WTC11 (cell line): Measurements from ENCODE around the gene KDM2A. TPM values are rescaled to one million over a fixed set of nuclear protein-coding genes. Genes with fewer than 3 reads are reported as not detected.

Experiments used
- ATAC-seq: fragments of 200-7000 bp; cut with Tn5 transposase; 2 replicates; pipeline ENCODE4 v1.10.0; 2021; ENCODE audit warnings: mild to moderate bottlenecking, moderate library complexity
- CTCF ChIA-PET: fragments of 300-600 bp; sonication (Branson Sonifier 250); formaldehyde crosslinking; loops from one replicate; lab custom pipeline; 2021; ENCODE audit warnings: antibody characterized with exemption; lab: Charles Lee
- POLR2A ChIA-PET: fragments of 350-600 bp; sonication (Branson Sonifier 250); formaldehyde crosslinking; loops from one replicate; lab custom pipeline; 2021; ENCODE audit warnings: antibody characterized with exemption; lab: Charles Lee
- DNase-seq: peaks from one replicate; pipeline ENCODE4 v3.0.0; 2021; ENCODE audit warnings: low spot score
- H3K27ac Mint-ChIP-seq: 2 replicates; pipeline ENCODE4 v1.8.0; 2021; ENCODE audit warnings: mixed read lengths
- H3K27me3 Mint-ChIP-seq: 2 replicates; pipeline ENCODE4 v1.8.0; 2021; ENCODE audit warnings: low read depth, mild to moderate bottlenecking, moderate library complexity, mixed read lengths
- H3K36me3 Mint-ChIP-seq: 2 replicates; pipeline ENCODE4 v1.8.0; 2021; ENCODE audit warnings: mixed read lengths
- H3K4me1 Mint-ChIP-seq: 2 replicates; pipeline ENCODE4 v1.8.0; 2022; ENCODE audit warnings: mixed read lengths
- H3K4me3 Mint-ChIP-seq: 2 replicates; pipeline ENCODE4 v1.8.0; 2021; ENCODE audit warnings: mild to moderate bottlenecking, moderate library complexity, mixed read lengths
- H3K9me3 Mint-ChIP-seq: 2 replicates; pipeline ENCODE4 v1.8.0; 2021; ENCODE audit warnings: mixed read lengths
- ATF1 ChIP-seq: sonication (generic); formaldehyde crosslinking; IDR thresholded peaks from 2 replicates; pipeline ENCODE4 v1.8.1; 2023; ENCODE audit warnings: mild to moderate bottlenecking, moderate library complexity, missing genetic modification reagents
- CREM ChIP-seq: sonication (generic); formaldehyde crosslinking; IDR thresholded peaks from 2 replicates; pipeline ENCODE4 v1.8.1; 2022; ENCODE audit warnings: mild to moderate bottlenecking, missing genetic modification reagents, moderate library complexity
- E2F5 ChIP-seq: sonication (generic); formaldehyde crosslinking; IDR thresholded peaks from 2 replicates; pipeline ENCODE4 v1.8.1; 2022; ENCODE audit warnings: mild to moderate bottlenecking, moderate library complexity, missing genetic modification reagents
- ELF4 ChIP-seq: sonication (generic); formaldehyde crosslinking; IDR thresholded peaks from 2 replicates; pipeline ENCODE4 v1.8.1; 2022; ENCODE audit warnings: low read depth, mild to moderate bottlenecking, moderate library complexity, missing genetic modification reagents
- EMX1 ChIP-seq: fragments of 250-450 bp; sonication (Bioruptor Pico); IDR thresholded peaks from 2 replicates; pipeline ENCODE4 v1.8.0; 2021; ENCODE audit warnings: mild to moderate bottlenecking
- ESRRA ChIP-seq: sonication (generic); formaldehyde crosslinking; IDR thresholded peaks from 2 replicates; pipeline ENCODE4 v1.8.1; 2022; ENCODE audit warnings: mild to moderate bottlenecking, missing genetic modification reagents, borderline replicate concordance
- FOXJ3 ChIP-seq: sonication (generic); formaldehyde crosslinking; IDR thresholded peaks from 2 replicates; pipeline ENCODE4 v1.9.0; 2021; ENCODE audit warnings: missing genetic modification reagents, mild to moderate bottlenecking, borderline replicate concordance
- FOXK1 ChIP-seq: sonication (generic); formaldehyde crosslinking; IDR thresholded peaks from 2 replicates; pipeline ENCODE4 v1.8.0; 2022; ENCODE audit warnings: mild to moderate bottlenecking, moderate library complexity, missing genetic modification reagents
- IRF2 ChIP-seq: sonication (generic); formaldehyde crosslinking; IDR thresholded peaks from 2 replicates; pipeline ENCODE4 v1.8.0; 2022; ENCODE audit warnings: low read depth, missing genetic modification reagents, borderline replicate concordance
- MYBL2 ChIP-seq: sonication (generic); formaldehyde crosslinking; IDR thresholded peaks from 2 replicates; pipeline ENCODE4 v1.8.1; 2023; ENCODE audit warnings: mild to moderate bottlenecking, moderate library complexity, missing genetic modification reagents
- NR2C2 ChIP-seq: sonication (generic); formaldehyde crosslinking; IDR thresholded peaks from 2 replicates; pipeline ENCODE4 v1.8.0; 2022; ENCODE audit warnings: mild to moderate bottlenecking, missing genetic modification reagents
- NR3C1 ChIP-seq: sonication (generic); formaldehyde crosslinking; conservative IDR thresholded peaks from 2 replicates; pipeline ENCODE4 v1.8.1; 2023; ENCODE audit warnings: low read depth, mild to moderate bottlenecking, missing genetic modification reagents
- SP1 ChIP-seq: sonication (generic); formaldehyde crosslinking; conservative IDR thresholded peaks from 2 replicates; pipeline ENCODE4 v1.8.1; 2022; ENCODE audit warnings: missing genetic modification reagents
- TEAD1 ChIP-seq: sonication (generic); formaldehyde crosslinking; IDR thresholded peaks from 2 replicates; pipeline ENCODE4 v1.8.0; 2022; ENCODE audit warnings: mild to moderate bottlenecking, missing genetic modification reagents
- USF2 ChIP-seq: sonication (generic); formaldehyde crosslinking; IDR thresholded peaks from 2 replicates; pipeline ENCODE4 v1.8.1; 2023; ENCODE audit warnings: mild to moderate bottlenecking, missing genetic modification reagents, moderate library complexity
- ZBTB21 ChIP-seq: sonication (generic); formaldehyde crosslinking; IDR thresholded peaks from 2 replicates; pipeline ENCODE4 v1.8.1; 2023; ENCODE audit warnings: mild to moderate bottlenecking, missing genetic modification reagents, borderline replicate concordance
- ZNF232 ChIP-seq: sonication (generic); formaldehyde crosslinking; IDR thresholded peaks from 2 replicates; pipeline ENCODE4 v1.8.0; 2022; ENCODE audit warnings: mild to moderate bottlenecking, missing genetic modification reagents
- ZNF281 ChIP-seq: sonication (generic); formaldehyde crosslinking; IDR thresholded peaks from 2 replicates; pipeline ENCODE4 v1.8.0; 2023; ENCODE audit warnings: mild to moderate bottlenecking, missing genetic modification reagents
- ZNF396 ChIP-seq: fragments of 250-450 bp; sonication (Bioruptor Pico); IDR thresholded peaks from 2 replicates; pipeline ENCODE4 v1.8.0; 2021; ENCODE audit warnings: mild to moderate bottlenecking, moderate library complexity, borderline replicate concordance
- total RNA-seq: library from RNA; stranded (reverse); gene quantifications from 3 replicates; pipeline ENCODE4 v1.2.3, GENCODE V29; 2021
- TF ChIP-seq, protein P1 (sequence below): sonication (generic); formaldehyde crosslinking; IDR thresholded peaks from 2 replicates; pipeline ENCODE4 v1.8.0; 2022; ENCODE audit warnings: mild to moderate bottlenecking, missing genetic modification reagents
- TF ChIP-seq, protein P2 (sequence below): sonication (generic); formaldehyde crosslinking; IDR thresholded peaks from 2 replicates; pipeline ENCODE4 v1.8.1; 2023; ENCODE audit warnings: mild to moderate bottlenecking, moderate library complexity, missing genetic modification reagents
- TF ChIP-seq, protein P3 (sequence below): sonication (generic); formaldehyde crosslinking; IDR thresholded peaks from 2 replicates; pipeline ENCODE4 v1.8.1; 2023; ENCODE audit warnings: mild to moderate bottlenecking, missing genetic modification reagents

Gene KDM2A
- total RNA-seq, 1 experiment from 2014 or later = 58.0 TPM

DNA sequence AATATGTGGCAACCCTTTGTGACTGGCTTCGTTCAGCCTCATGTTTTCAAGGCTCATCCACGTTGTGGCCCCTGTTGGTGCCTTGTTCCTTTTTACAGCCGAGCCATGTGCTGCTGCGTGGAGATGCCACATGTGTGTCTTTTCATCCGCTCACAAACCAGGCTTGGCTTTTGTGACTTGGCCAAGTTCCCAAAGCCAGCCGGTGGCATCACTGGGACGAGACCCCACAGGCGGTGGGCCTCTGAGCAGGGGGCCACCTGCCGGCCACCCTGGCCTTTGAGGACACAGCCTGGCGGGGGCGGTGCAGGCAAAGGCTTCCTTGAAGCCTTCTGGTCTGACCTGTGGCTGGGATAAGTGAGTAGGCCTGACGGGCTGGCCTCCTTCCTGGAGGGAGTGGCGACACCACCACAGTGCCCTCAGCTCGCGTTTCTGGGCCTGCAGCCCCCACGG, 157.7 kb downstream of the KDM2A start:
- CTCF ChIA-PET = interaction anchor here (0.6 to 2.8 kb wide), 14 partner anchors 10 to 113 kb away, joined by 3 to 27 read pairs (median 4); partner anchors contain the start of genes ANKRD13D, GRK2 and SSH3
- DNase-seq = peak; percentile 49
- Mint-ChIP-seq H3K36me3 (peaks cover 11% of the 10 kb centered on the region), H3K9me3 (no peaks in the 10 kb centered on the region), H3K27ac (peak overlapping the region; percentile 95), H3K27me3 (no peaks in the 10 kb centered on the region), H3K4me3 (peak overlapping the region; percentile 30; the same call in 1 of the 2 replicates), H3K4me1 (peaks cover 31% of the 10 kb centered on the region)
- peak; percentile 32 for ATAC-seq
- POLR2A ChIA-PET = interaction anchor here (0.5 to 2.2 kb wide), 5 partner anchors 10 to 339 kb away, joined by 3 to 15 read pairs (median 4); partner anchors contain the start of genes ANKRD13D, GRK2 and SSH3
- no peak for TF ChIP-seq IRF2 (CRISPR knock-in tag)
- TF ChIP-seq, protein P1, sequence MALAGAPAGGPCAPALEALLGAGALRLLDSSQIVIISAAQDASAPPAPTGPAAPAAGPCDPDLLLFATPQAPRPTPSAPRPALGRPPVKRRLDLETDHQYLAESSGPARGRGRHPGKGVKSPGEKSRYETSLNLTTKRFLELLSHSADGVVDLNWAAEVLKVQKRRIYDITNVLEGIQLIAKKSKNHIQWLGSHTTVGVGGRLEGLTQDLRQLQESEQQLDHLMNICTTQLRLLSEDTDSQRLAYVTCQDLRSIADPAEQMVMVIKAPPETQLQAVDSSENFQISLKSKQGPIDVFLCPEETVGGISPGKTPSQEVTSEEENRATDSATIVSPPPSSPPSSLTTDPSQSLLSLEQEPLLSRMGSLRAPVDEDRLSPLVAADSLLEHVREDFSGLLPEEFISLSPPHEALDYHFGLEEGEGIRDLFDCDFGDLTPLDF (CRISPR knock-in tag) = no peak

- ChIA-PET CTCF (interaction anchor here (0.6 to 2.8 kb wide), 14 partner anchors 9 to 112 kb away, joined by 3 to 27 read pairs (median 4); partner anchors contain the start of genes ANKRD13D, GRK2 and SSH3), POLR2A (interaction anchor here (0.5 to 2.2 kb wide), 6 partner anchors 11 to 340 kb away, joined by 3 to 15 read pairs (median 4); partner anchors contain the start of genes ANKRD13D, GRK2 and SSH3)
- H3K27me3 Mint-ChIP-seq = no peaks in the 10 kb centered on the region
- DNase-seq = peak; percentile 83
- peak; percentile 84 for ATAC-seq
- peaks cover 15% of the 10 kb centered on the region for H3K36me3 Mint-ChIP-seq
- H3K9me3 Mint-ChIP-seq = no peaks in the 10 kb centered on the region
- peak overlapping the region; percentile 95 for H3K27ac Mint-ChIP-seq
- peaks cover 26% of the 10 kb centered on the region for H3K4me1 Mint-ChIP-seq
- H3K4me3 Mint-ChIP-seq = peak overlapping the region; percentile 30; the same call in 1 of the 2 replicates
- TF ChIP-seq MYBL2 (CRISPR knock-in tag) (0 out of 2 replicates have a peak, but pooled peaks have one; percentile 16), ATF1 (CRISPR knock-in tag) (0 out of 2 replicates have a peak, but pooled peaks have one; percentile 40), USF2 (CRISPR knock-in tag) (0 out of 2 replicates have a peak, but pooled peaks have one; percentile 19), E2F5 (peak; percentile 53; the same call in 1 of the 2 replicates), EMX1 (CRISPR knock-in tag) (no peak), ESRRA (no peak), FOXK1 (CRISPR knock-in tag) (peak; percentile 42; the same call in 1 of the 2 replicates), ELF4 (no peak), ZNF396 (CRISPR knock-in tag) (no peak), ZNF281 (peak; percentile 89), TEAD1 (CRISPR knock-in tag) (no peak), ZNF232 (CRISPR knock-in tag) (no peak), NR2C2 (no peak), CREM (CRISPR knock-in tag) (no peak), FOXJ3 (no peak), SP1 (CRISPR knock-in tag) (peak; percentile 59; the same call in 1 of the 2 replicates), ZBTB21 (no peak), NR3C1 (CRISPR knock-in tag) (no peak)
- TF ChIP-seq, protein P1 (CRISPR knock-in tag) = no peak
- TF ChIP-seq, protein P2, sequence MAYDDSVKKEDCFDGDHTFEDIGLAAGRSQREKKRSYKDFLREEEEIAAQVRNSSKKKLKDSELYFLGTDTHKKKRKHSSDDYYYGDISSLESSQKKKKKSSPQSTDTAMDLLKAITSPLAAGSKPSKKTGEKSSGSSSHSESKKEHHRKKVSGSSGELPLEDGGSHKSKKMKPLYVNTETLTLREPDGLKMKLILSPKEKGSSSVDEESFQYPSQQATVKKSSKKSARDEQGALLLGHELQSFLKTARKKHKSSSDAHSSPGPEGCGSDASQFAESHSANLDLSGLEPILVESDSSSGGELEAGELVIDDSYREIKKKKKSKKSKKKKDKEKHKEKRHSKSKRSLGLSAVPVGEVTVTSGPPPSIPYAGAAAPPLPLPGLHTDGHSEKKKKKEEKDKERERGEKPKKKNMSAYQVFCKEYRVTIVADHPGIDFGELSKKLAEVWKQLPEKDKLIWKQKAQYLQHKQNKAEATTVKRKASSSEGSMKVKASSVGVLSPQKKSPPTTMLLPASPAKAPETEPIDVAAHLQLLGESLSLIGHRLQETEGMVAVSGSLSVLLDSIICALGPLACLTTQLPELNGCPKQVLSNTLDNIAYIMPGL (CRISPR knock-in tag) = peak; percentile 45; the same call in 1 of the 2 replicates
- TF ChIP-seq, protein P3, sequence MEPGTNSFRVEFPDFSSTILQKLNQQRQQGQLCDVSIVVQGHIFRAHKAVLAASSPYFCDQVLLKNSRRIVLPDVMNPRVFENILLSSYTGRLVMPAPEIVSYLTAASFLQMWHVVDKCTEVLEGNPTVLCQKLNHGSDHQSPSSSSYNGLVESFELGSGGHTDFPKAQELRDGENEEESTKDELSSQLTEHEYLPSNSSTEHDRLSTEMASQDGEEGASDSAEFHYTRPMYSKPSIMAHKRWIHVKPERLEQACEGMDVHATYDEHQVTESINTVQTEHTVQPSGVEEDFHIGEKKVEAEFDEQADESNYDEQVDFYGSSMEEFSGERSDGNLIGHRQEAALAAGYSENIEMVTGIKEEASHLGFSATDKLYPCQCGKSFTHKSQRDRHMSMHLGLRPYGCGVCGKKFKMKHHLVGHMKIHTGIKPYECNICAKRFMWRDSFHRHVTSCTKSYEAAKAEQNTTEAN = peak; percentile 18; the same call in 1 of the 2 replicates
Observed at GRCh38 chr11:67277231-67277961, 158.3 kb downstream of the KDM2A start.
